ENCODE results near the gene RNF114. TPM values are rescaled to one million over a fixed set of nuclear protein-coding genes. Genes with fewer than 3 reads are reported as not detected.
A peak's percentile ranks its signal among the peaks of the same experiment; 100 is the strongest.

Gene RNF114
- total RNA-seq, 4 donors from 2014 or later = 73.2 to 102 (median 79.7) TPM

- no peak for TF ChIP-seq CTCF (IDR thresholded peaks at IDR 0.05)
- no peak for TF ChIP-seq POLR2A (IDR thresholded peaks at IDR 0.05)
- Histone ChIP-seq H3K27me3 (no peaks in the 10 kb centered on the region), H3K4me3 (peak overlapping the region; percentile 87 to 100 (median 96)), H3K9me3 (no peaks in the 10 kb centered on the region), H3K36me3 (peaks cover 0 to 8% (median 0%) of the 10 kb centered on the region in 3 donors), H3K4me1 (peaks cover 19 to 45% (median 26%) of the 10 kb centered on the region in 3 donors), H3K27ac (peak overlapping the region; percentile 90 to 97 (median 96))
- intact Hi-C loops (cut with DNase I) = no loop called here
- WGBS, 2 donors = 17 to 36% methylated on average over 12 to 21 of the region's 21 CpGs
- no peak for DNase-seq
These were observed 448 bp upstream of the RNF114 start for GRCh38 chr20:49935746-49936152.

GRCh38 chr20:49937027-49937929 is 1.1 kb downstream of the RNF114 start:
- H3K9me3 ChIP-seq = no peaks in the 10 kb centered on the region
- WGBS, 2 donors = 11 to 12% methylated on average over 10 to 12 of the region's 12 CpGs
- H3K36me3 ChIP-seq = peaks cover 0 to 24% (median 0%) of the 10 kb centered on the region in 3 donors
- peaks cover 19 to 60% (median 26%) of the 10 kb centered on the region in 3 donors for H3K4me1 ChIP-seq
- peak overlapping the region; percentile 87 to 100 (median 96) for H3K4me3 ChIP-seq
- intact Hi-C loops (cut with DNase I) = no loop called here
- H3K27ac ChIP-seq = peak overlapping the region; percentile 90 to 97 (median 96)
- TF ChIP-seq POLR2A (IDR thresholded peaks at IDR 0.05) = no peak
- TF ChIP-seq CTCF (IDR thresholded peaks at IDR 0.05) = no peak
- no peak for DNase-seq
- no peaks in the 10 kb centered on the region for H3K27me3 ChIP-seq

GRCh38 chr20:49938173-49939163 is 2.3 kb downstream of the RNF114 start:
- no peak for TF ChIP-seq POLR2A (IDR thresholded peaks at IDR 0.05)
- no peak for TF ChIP-seq CTCF (IDR thresholded peaks at IDR 0.05)
- peaks cover 0 to 35% (median 0%) of the 10 kb centered on the region in 3 donors for H3K36me3 ChIP-seq
- peak overlapping the region in 3 of 4 donors; percentile 10 to 97 (median 95) for H3K4me3 ChIP-seq
- H3K27me3 ChIP-seq = no peaks in the 10 kb centered on the region
- H3K4me1 ChIP-seq = peaks cover 19 to 66% (median 26%) of the 10 kb centered on the region in 3 donors
- intact Hi-C loops (cut with DNase I) = no loop called here
- H3K27ac ChIP-seq = peak overlapping the region in 2 of 4 donors; percentile 96 to 97
- DNase-seq = no peak
- WGBS, 2 donors = 46 to 54% methylated on average over 11 to 12 of the region's 12 CpGs
- no peaks in the 10 kb centered on the region for H3K9me3 ChIP-seq

GRCh38 chr20:49941456-49941855 is 5.3 kb downstream of the RNF114 start:
- no peak overlapping the region for H3K27ac ChIP-seq
- H3K4me3 ChIP-seq = no peak overlapping the region
- H3K4me1 ChIP-seq = peaks cover 19 to 63% (median 23%) of the 10 kb centered on the region in 3 donors
- WGBS, 2 donors = 92 to 94% methylated on average over 8 to 10 of the region's 15 CpGs
- peaks cover 0 to 64% (median 17%) of the 10 kb centered on the region in 3 donors for H3K36me3 ChIP-seq
- intact Hi-C loops (cut with DNase I) = no loop called here
- no peak for TF ChIP-seq POLR2A (IDR thresholded peaks at IDR 0.05)
- no peak for TF ChIP-seq CTCF (IDR thresholded peaks at IDR 0.05)
- DNase-seq = no peak
- H3K9me3 ChIP-seq = no peaks in the 10 kb centered on the region
- H3K27me3 ChIP-seq = no peaks in the 10 kb centered on the region

Data from esophagus squamous epithelium (tissue), 5 donors.